ENCODE data around the gene COL11A2.

The COL11A2 gene

DNA sequence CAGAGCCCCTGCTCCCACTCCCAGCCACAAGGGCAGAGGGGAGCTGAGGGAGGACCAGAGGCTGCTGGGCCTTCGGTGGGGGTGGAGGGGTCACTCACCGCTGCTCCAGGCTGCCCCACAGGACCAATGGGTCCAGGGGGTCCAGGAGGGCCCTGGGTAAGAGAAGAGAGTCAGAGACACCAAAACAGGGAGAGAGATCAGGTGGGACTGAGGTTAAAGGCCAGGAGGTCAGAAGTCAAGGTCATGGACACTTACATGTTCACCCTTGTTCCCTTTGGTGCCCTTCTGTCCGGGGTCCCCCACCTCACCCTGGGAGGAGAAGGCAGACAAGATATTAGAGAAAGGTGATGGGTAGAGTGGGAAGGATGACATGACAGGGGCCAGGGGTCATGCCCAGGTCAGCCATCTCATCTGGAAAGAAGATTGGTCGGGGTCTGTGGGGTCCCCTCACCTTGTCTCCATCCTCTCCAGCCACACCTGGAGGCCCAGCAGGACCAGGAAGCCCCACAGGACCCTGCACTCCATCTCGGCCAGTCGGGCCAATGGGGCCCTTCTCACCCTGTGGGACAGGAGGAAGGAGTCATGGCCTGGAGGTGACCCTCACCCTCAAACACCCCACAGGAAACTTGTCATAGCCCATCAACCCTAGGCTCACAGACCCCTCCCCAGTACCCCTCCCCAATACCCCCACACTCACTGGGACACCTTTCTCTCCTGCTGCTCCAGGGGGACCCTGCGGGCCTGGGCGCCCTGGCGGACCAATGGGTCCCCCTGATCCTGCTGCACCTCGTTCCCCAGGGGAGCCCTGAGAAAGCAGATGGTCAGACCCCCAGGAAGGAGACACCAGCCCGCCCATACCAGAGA is 21.0 kb downstream of the COL11A2 start:
- FAIRE-seq = no peak

GRCh38 chr6:33170176-33171015 is 21.9 kb downstream of the COL11A2 start:
- no peak for FAIRE-seq

DNA sequence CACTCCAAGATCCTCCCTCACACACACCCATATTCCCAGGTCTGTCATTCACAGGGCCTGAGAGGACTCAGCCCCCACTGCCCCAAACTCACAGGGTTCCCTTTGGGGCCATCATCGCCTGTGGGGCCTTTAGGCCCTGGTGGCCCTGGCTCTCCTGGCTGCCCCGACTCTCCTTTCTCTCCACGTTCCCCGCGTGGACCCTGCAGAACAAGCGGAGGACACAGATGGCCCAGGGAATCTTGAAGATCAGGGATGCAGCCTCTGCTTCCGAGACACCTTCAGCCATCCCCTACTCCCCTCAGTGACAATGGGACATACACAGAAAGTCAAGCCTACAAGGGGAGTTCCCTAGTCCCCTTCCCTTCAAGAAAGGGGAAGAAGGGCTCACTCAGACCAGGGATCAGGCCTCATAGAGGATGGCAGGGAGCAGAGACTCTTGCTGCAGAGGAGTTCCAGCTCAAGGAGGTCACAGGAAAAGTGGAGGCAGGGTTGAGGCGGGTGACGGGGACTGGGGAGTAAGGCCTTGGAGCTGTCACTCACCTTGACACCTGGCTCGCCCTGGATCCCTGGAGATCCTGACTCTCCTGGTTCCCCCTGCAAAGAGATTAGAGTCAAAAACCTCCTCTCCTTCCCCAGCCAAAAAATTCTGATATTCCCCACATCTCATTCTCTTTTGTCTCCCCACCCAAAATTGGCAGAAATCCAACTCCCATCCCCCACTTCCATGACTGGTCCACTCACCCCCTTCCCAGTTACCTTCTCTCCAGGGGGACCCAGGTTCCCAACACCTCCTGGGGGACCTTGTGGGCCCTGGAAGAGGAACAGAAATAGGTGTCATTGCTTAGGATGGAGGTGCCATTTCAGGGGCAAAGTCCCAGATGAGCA is 22.7 kb downstream of the COL11A2 start:
- no peak for FAIRE-seq

- no peak for FAIRE-seq
Measured at GRCh38 chr6:33168639-33169038, 23.6 kb downstream of the COL11A2 start.

- no peak for FAIRE-seq
Measured at GRCh38 chr6:33168284-33168601, 24.0 kb downstream of the COL11A2 start.

- FAIRE-seq = no peak
Measured at GRCh38 chr6:33167374-33168283, 24.6 kb downstream of the COL11A2 start.

- no peak for FAIRE-seq
Measured at GRCh38 chr6:33166811-33167210, 25.5 kb downstream of the COL11A2 start.

- FAIRE-seq = no peak
Measured at GRCh38 chr6:33166363-33166762, 25.9 kb downstream of the COL11A2 start.

GRCh38 chr6:33165581-33166258 is 26.5 kb downstream of the COL11A2 start:
- no peak for FAIRE-seq

DNA sequence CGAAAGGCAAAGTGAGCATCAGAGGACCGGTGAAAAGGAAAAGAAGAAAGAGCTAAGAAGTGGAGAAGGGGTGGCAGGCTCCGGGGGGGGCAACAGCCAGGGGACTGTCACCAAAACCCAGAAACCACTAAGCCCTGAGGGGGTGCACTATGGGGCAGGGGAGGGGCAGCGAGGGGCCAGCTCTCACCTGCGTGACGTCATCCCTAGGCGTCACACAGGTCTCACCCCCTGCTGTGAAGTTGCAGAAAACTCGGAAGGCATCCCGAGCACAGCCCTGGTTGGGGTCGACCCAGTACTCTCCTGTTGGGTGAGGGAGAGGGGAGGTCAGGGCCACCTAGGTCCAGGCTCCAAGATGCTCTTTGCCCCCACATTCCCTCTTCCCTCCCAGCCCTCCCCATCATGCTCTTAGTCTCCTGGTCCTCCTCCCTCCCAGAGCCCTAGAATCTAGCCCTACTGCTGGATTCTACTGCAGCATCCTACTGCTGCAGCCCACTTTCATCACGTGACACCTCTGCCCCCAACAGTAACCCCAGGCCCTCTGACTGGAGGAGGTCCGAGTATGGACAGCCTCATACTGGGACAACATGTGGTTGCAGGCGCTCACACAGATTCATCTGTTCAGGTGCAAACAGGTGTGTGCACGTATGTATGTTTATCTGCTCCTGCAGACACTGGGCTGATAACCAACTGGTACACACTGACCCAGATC is 27.4 kb downstream of the COL11A2 start:
- FAIRE-seq = no peak

DNA sequence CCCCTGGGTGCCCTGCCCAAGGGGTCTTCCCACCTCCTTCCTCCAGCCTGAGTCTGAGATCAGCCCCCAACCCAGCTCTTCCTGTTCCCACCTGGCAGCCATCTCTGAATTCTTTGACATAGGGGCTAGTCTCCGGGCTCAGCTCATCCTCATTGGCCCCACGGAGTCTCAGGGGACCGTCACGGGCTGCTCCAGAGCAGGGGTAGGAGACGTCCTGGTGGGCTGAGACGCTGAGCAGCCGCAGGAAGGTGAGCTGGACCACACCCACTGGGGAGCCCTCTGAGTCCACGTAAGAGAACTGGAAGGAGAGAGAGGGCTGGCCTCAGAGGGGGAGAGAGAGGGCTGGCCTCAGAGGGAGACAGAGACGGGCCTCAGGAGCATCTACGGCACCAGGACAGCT is 28.1 kb downstream of the COL11A2 start:
- FAIRE-seq = no peak

- FAIRE-seq = no peak
Measured at GRCh38 chr6:33163540-33163939, 28.7 kb downstream of the COL11A2 start.

GRCh38 chr6:33161354-33162331 is 30.6 kb downstream of the COL11A2 start:
- no peak for FAIRE-seq

- no peak for FAIRE-seq
Measured at GRCh38 chr6:33160728-33161344, 31.4 kb downstream of the COL11A2 start.

- no peak for FAIRE-seq
Measured at GRCh38 chr6:33160096-33160495, 32.2 kb downstream of the COL11A2 start.

- no peak for FAIRE-seq
Measured at GRCh38 chr6:33156964-33157363, 35.3 kb downstream of the COL11A2 start.

GRCh38 chr6:33156561-33156960 is 35.7 kb downstream of the COL11A2 start:
- FAIRE-seq = no peak

GRCh38 chr6:33154349-33154748 is 37.9 kb downstream of the COL11A2 start:
- FAIRE-seq = no peak

DNA sequence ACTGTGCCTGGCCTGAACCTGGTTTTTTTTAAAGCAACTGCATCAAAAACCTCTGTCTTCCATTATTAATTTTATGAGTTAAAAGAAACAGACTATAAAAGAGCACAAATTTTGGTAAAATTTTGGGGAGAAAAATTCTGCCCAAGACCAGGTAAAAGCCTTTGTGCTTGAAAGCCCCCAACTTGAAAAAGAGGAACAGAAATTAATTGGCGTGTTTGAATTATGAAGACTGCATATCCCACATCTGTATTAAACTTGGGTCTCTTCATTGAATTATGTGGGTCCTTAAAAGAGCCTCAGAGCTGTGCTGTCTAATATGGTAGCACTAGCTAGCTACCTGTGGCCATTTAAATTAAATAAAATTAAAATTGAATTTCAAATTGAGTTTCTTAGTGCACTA is 41.2 kb downstream of the COL11A2 start:
- FAIRE-seq = no peak
